HepG2 (cell line): ENCODE measurements around the gene CACNA1D.

Experiments used
- MAFF ChIP-seq: IDR thresholded peaks from 2 replicates; pipeline ENCODE4 v1.6.1; 2011; ENCODE audit warnings: low read depth, low read length, improper control_type of control experiment
- MXI1 ChIP-seq: IDR thresholded peaks from 3 replicates; pipeline ENCODE4 v1.6.1; 2012; ENCODE audit warnings: low read depth, low read length, inconsistent platforms, borderline replicate concordance
- ZNF274 ChIP-seq: sonication (generic); formaldehyde crosslinking; IDR thresholded peaks from 2 replicates; pipeline ENCODE4 v1.5.1; 2020; ENCODE audit warnings: mild to moderate bottlenecking, missing genetic modification reagents

- TF ChIP-seq MAFF = no peak
- TF ChIP-seq ZNF274 (CRISPR knock-in tag) = no peak
- no peak for TF ChIP-seq MXI1
Measured at GRCh38 chr3:53646723-53647122, 152.3 kb downstream of the CACNA1D start.
